NCI-H2227 (cell line): ENCODE measurements around the gene NCKAP5.

Experiments used
- DNase-seq: peaks from one replicate; lab custom pipeline; 2025; ENCODE audit not compliant: unreplicated experiment; lab: John Stamatoyannopoulos, UW

Gene NCKAP5

GRCh38 chr2:133498662-133499585 is 69.3 kb downstream of the NCKAP5 start:
- no peak for DNase-seq

GRCh38 chr2:133497951-133498565 is 70.2 kb downstream of the NCKAP5 start:
- DNase-seq = no peak

DNA sequence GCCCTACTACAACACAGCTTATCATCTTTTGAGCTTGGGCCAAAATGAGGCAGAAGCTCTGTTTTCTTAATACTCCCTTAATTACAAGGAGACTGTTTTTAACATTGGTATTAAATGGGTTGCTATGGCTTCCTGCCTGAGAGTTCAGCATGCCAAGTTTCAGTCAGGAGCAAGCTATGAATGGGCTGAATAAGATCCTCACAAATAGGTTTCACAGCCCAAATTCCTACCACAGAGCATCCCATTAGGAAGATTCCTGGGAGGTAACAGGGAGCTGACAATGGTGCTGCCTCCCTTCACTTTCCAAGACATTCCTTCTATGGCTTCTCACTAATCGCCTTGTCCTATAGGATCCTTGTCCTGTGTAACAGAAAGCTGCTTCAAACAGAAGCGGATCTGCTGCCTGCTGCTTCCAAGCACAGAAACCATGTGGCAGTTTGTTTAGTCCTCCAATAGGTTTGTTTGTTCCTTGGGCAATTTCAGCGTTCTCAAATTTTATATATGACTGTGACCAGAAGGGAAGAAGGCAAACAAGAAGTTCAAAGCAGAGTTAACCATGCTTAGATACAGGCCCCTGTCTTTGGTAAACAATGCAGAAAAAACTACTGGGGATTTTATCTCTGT is 70.9 kb downstream of the NCKAP5 start:
- no peak for DNase-seq

GRCh38 chr2:133496501-133497269 is 71.6 kb downstream of the NCKAP5 start:
- DNase-seq = no peak

DNA sequence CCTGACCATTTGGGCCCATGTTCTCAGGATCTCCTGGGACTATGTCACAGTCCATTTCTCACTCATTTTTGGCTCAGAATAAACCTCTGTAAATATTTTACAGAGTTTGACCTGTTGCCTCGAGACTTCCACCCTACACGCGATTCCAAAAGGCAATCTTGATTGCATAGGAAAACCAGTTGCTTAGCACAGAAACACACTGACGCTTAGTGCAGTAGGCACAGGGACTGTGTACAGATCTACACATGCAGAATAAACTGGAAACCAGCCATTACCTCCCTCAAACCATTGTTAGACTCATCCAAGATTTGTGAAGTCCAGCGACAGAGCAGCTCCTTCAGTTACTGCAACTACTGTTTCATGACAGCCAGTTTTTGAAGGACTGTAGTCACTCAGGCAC is 73.0 kb downstream of the NCKAP5 start:
- no peak for DNase-seq

DNA sequence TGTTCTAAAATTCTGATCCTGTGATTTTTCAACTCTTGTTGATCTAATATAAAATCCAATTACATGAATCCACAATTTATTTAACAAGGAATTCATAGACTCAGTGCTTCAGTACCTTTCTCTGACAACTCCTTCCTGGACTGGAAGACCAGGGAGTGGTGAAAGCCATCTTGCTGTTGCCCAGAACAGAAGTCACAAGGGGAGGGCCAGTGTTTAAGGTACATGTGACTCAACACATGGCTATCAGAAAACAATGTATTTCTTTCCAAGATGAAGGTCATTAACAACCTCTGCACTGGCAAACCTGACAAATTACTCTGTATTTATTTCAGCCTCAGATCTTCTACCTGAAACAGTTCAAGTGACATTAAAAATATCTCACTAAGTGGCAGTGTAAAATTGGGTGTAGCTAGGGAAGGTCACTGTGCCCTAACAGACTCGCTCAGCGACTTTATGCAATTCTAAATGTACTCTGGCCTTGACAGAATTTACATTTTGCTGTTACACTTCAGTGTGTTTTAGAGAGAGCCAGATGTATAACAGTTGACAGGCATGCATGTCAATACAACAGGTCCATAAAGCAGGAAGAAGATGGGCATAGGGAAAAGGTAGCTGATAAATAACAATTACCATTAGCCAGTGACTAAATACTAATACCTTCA is 75.4 kb downstream of the NCKAP5 start:
- no peak for DNase-seq

DNA sequence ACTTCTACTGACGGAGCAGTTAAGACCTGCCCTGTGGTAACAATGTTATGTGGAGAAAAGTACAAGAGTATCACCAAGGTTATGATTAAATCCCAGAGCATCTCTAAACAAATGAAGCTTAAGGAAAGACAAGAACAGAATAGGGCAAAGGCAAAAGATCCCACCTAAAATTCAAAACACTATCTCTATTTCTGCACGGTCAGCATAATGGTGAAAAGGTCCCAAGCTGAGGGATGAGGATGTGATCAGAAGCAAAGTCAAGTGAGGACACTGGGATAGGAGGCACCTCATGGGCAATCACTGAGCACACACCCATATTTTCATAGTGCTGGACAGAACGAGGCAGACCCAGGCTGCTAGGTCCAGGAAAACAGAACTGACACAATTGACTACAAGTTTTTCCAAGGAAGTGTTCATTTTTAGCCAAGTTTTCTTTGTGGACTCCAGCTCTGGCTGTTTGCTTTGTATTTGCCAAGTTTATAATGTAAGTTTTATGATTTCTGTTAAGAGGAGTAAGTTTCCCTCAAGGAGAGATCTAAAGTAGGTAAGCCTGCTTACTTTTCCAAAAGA is 77.8 kb downstream of the NCKAP5 start:
- no peak for DNase-seq

DNA sequence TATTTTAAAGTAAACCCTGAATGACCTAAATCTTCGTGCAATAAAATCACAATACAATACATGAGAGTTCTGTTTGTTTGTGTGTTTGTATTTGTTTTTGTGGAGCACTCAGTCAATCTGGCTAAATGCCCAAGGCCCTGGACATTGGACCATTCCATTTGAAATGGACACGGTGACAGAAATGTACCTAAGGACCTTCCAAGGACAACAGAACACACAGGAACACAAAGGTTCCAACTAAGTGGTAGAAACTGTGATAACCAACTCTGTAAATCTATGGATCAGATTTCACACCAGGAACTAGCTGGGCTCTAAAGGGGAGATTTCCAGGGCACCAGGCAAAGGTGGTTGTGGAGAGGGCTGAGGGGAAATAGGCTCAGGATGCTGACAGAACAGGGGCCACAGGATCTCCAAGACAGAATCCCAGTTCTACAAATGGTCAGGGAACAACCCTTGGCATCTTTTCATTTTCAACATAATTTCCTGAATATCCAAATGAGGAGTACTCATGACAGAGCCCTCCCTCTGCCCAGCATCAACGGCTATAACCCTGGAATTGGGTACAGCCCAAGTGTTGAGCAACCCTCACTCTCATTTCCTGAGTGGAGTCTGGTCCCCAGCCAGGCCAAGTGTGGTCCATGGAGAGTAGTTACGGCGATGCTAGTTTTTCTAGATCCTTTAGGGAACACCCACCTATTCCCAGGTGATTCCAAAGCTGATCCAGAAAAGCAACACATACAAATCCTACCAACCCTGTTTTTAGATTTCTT is 78.4 kb downstream of the NCKAP5 start:
- no peak for DNase-seq

- DNase-seq = no peak
These were observed 79.1 kb downstream of the NCKAP5 start for GRCh38 chr2:133489146-133489545.

DNA sequence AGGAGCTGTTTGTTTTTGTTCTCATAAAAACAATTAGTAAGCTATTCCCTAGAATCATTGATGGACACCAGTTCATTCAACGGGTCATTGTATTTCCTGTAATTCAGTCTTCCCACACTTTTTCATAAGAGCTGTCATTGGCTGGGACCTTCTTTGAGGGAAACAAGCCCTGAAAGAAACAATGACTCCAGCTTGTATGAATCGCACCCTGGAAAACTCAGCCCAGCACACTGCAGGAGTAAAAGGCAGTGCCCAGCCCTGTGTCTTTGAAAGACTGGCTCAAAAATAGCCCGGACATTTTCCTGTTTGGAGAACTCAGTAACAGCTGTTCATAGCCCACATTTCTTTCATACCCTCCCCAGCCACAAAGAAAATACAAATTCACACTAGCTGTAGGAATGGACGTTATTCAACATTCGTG is 81.5 kb downstream of the NCKAP5 start:
- DNase-seq = no peak

DNA sequence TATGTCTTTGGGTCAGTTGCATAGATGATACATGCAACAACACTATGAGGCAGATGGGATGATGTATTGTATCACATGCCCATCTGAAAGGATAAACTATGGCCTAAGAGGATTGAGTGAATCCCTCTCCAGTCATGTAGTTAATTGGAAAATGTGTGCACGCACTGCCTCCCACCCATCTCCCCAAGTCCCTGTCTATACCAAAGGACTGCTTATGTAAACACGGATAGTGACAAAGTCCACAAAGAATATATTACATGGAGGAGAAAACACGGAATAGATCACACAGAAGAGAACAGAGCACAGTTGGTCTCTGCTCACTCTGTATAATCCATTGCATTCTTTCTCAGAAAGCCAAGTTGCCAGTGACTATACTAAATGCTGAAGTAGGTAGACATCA is 82.4 kb downstream of the NCKAP5 start:
- no peak for DNase-seq

- no peak for DNase-seq
These were observed 83.5 kb downstream of the NCKAP5 start for GRCh38 chr2:133484784-133485183.

GRCh38 chr2:133484106-133484505 is 84.2 kb downstream of the NCKAP5 start:
- no peak for DNase-seq

- no peak for DNase-seq
These were observed 85.1 kb downstream of the NCKAP5 start for GRCh38 chr2:133483181-133483580.

DNA sequence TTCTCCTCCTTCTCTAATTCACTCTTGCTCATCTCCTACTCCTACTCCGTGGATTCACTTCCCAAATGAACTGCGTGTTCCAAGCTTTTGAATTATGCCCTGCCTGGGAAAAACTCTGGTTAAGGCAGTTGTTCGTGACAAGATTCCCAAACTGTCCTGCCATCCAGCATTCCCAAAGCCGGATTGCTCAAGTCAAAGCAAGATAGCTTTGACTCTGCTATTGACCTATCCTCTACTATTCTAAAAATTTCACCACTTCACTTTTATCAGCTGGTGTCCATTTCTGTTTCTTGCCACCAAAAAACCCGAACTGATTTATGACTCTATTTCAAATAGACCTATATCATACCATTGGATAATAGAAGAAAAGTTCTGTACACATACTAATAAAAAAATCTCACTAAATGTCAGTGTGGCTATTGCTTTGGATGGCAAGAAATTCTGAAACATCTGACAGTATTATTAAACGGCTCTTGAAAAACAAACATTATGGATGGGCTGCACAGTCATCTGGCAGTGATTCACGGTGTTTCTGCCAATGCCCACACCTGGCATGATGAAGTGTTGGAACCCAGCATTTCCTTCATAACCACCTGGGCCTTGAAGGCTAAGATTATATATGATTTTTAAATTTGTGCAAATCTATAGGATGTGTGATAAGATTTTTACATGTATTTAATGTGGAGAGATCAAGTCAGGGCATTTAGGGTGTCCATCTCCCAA is 87.4 kb downstream of the NCKAP5 start:
- no peak for DNase-seq

GRCh38 chr2:133477616-133477990 is 90.7 kb downstream of the NCKAP5 start:
- no peak for DNase-seq

GRCh38 chr2:133476931-133477615 is 91.2 kb downstream of the NCKAP5 start:
- DNase-seq = no peak

GRCh38 chr2:133476286-133476685 is 92.0 kb downstream of the NCKAP5 start:
- no peak for DNase-seq
